ENCODE data around the gene ARSD.
"Not testable (repeated sequence)": the region's sequence is repeated elsewhere in the genome, so short reads cannot be mapped to it uniquely, and the experiment has no call there.

Gene ARSD

GRCh38 chrX:2928583-2929434 is at the start of gene ARSD:
Gene ARSD (minus strand): TSS chrX:2929339. CDS start chrX:2929275, 64 bp downstream.
- peak; percentile 18 for DNase-seq

GRCh38 chrX:2978639-2979038 is 49.5 kb upstream of the ARSD start:
- DNase-seq: not testable (repeated sequence)

- no peak for DNase-seq
Measured at GRCh38 chrX:2974961-2975360, 45.8 kb upstream of the ARSD start.

- DNase-seq: no peak
Measured at GRCh38 chrX:2972391-2972790, 43.3 kb upstream of the ARSD start.

- no peak for DNase-seq
Measured at GRCh38 chrX:2969021-2969420, 39.9 kb upstream of the ARSD start.

DNA sequence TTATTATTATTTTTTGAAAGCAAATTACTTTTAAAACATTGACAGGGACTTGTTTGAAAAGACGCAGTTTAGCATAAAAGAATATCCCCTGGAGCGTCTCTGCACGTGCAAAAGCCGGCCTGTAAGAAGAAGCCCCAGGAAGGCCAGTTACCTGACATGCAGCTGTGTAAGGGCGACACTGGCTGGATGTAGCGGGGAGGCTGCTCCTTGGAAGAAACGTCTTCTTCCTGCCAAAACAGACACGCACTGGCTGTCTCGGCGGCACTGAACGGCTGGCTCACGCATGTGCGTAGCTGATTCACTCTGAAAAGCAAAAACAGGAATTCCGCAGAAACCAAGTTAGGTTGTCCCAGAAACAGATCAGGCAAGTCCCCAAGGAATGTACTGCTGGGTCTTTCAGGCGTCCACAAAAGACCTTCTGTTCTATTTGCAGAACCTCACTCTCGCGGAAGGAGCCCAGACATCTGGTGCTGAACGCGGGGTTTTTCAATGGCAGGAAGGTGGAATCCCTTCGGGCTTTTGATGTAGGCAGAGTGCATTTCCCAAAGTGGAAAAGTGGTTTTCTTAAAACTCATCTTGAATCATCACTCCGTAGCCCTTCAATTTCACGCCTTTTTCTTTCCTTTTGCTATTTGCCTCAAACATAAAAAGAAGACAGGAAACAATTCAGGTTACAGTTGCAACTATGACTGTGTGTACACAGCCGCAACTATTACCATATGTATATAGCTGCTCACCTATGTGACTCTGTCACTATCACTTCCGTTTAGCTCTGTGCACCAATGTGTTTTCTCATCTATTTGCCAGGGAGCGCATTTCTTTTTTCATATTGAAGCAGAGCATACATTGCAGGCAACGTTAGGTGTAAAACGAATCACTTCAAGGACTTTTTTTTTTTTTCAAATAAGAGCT is 39.1 kb upstream of the ARSD start:
- peak; percentile 10 for DNase-seq

- DNase-seq: no peak
Measured at GRCh38 chrX:2967584-2967983, 38.4 kb upstream of the ARSD start.

DNA sequence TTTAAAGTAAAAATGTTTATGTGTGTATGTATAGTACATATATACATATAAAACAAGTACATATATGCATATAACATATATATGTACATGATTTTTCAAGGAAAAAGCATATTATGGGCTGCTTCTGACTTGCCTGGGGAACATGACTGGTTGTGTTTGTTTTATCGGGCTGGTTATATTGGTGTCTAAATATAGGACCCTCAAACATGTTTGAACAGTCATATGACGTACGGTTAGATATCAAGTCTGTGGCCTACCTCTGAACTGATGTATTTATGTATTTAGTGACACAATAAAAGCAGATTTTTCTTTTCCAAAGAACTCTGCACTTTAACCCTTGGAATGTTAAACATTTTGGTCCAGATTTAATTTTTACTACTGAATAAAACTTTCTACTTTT is 37.9 kb upstream of the ARSD start:
- no peak for DNase-seq

- DNase-seq: no peak
Measured at GRCh38 chrX:2965965-2966364, 36.8 kb upstream of the ARSD start.

- not testable (repeated sequence) for DNase-seq
Measured at GRCh38 chrX:2963992-2964794, 35.1 kb upstream of the ARSD start.

- DNase-seq: not testable (repeated sequence)
Measured at GRCh38 chrX:2963449-2963848, 34.3 kb upstream of the ARSD start.

GRCh38 chrX:2962381-2962780 is 33.2 kb upstream of the ARSD start:
- DNase-seq: no peak

GRCh38 chrX:2960861-2961515 is 31.8 kb upstream of the ARSD start:
- no peak for DNase-seq

DNA sequence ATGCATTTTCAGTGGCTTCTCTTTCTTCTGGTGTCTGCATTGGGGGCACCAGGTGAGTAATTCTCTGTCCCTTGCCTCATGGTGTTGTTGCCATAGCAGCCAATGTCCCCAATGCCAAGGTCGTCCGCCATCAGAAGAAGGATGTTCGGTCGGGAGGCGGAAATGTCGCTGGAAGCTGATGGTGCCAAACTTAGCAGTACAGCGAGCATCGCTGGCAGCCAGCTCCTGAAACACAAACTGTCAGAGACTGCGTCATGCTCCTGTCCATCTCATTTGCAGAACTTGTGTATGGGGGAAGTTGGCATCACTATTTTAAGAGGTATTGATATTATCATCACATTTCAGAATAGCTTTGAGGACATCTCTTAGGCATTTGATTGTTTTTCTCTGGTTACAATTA is 29.1 kb upstream of the ARSD start:
- DNase-seq: no peak

DNA sequence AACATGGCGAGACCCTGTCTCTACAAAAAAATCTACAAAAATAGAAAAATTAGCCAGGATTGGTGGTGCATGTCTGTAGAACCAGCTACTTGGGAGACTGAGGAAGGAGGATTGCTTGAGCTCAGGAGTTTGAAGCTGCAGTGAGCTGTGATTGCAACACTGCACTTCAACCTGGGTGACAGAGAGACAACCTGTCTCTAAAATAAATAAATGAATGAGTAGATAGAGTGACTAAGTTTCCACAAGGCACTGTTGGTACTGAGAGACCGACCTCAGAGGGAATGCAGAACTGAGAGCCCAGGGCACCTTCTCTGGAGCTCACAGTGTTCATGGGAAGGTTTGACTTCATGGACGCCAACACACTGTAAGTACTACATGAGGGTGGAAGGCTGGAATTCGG is 26.7 kb upstream of the ARSD start:
- no peak for DNase-seq

- no peak for DNase-seq
Measured at GRCh38 chrX:2955281-2955680, 26.1 kb upstream of the ARSD start.

GRCh38 chrX:2954541-2954940 is 25.4 kb upstream of the ARSD start:
- no peak for DNase-seq

- not testable (repeated sequence) for DNase-seq
Measured at GRCh38 chrX:2937942-2938341, 8.8 kb upstream of the ARSD start.

- DNase-seq: no peak
Measured at GRCh38 chrX:2934715-2935710, 5.9 kb upstream of the ARSD start.

DNA sequence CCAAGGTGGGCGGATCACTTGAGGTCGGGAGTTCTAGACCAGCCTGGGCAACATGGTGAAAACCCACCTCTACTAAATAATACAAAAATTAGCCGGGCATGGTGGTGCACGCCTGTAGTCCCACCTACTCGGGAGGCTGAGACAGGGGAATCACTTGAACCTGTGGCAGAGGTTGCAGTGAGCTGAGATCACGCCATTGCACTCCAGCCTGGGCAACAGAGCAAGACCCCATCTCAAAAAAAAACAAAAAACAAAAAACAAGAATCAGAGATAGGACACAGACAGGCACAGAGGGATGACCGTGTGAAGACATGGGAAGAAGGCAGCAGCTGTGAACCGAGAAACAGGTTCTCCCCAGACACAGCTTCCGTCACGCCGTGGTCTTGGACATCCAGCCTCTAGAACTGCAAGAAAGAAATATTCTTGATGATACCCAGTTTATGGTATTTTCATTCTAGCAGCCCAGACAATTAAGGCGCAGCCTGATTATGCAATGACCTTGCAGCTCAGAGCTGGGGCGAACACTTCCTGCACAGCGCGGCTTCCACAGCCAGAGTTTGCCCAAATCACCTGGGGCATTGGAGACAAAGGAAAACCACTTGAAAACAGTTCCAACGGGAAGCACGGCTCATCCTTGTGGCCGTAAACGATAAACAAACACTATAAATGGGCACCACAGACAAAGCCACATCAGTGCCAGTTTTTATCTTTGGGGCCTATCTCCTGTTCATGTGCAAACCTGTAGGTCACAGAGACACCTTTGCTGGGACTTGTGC is 4.2 kb upstream of the ARSD start:
- DNase-seq: no peak
